ENCODE data around the gene MED12L.

The MED12L gene

DNA sequence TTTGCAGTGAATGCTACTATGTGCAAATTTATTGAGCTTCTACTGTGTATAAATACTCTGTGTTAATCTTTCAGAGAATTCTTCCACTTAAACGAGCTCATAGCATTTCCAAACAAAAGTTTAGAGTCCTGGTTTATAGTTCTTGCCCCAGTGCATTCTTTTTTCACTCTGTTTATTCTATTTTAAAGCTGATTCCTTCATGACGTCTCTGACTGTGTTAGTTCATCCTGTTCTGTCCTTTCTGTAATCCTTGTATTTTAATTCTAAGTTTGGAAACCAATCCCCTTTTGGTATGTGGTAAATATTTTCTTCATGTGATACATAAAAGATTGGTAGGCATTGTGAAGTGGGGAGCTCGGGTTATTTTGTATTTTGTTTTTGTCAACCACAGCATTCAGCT lies 174.2 kb downstream of the MED12L start:
- DNase-seq = no peak

DNA sequence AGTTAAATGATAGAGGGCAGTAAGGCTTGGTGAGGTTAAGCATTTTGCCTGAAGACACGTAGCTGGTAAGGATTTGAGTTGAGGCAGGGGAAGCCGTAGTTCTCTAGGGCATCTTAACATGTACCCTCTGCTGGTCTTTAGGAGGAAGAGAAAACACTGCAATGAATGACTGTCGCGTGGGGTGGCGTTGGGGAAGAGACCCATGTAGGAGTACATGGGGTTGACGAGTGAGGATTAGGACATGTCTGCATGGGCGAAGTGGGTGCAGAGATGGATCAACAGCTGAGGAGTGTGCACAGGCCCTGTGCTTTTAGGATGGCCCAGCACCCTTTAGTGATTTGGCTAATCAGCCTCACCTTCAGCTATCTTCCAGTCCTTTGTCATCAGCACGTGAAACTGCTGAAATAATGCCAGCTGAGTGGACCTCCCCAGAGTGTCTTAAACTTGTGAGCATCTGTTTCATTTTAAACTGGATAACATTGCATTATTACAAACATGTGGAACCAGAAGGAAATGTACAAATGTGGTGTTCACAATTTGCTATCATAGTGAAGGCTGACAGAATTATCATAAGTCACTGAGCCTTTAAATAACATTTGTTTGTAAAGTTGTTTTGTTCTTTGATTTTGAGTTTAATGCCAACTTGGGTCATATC lies 177.5 kb downstream of the MED12L start:
- no peak for DNase-seq

DNA sequence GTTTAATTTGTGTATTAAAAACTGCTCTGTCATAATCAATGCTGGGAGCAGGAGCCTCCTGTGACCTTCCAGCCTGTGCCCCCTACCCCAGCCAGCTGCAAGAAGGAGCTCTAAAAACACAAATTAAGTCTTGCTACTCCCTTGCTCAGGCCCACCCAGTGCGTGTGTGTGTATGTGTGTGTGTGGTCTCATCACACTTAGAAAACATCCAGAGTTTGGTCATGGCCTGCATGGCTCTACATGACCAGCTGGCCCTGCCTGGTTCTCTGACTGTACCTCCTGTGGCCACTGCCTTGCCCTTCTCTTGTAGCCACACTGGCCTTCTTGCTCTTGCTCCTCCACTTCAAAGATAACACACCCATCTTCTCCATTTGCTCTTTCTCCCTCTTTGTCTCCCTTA lies 179.1 kb downstream of the MED12L start:
- DNase-seq = no peak

DNA sequence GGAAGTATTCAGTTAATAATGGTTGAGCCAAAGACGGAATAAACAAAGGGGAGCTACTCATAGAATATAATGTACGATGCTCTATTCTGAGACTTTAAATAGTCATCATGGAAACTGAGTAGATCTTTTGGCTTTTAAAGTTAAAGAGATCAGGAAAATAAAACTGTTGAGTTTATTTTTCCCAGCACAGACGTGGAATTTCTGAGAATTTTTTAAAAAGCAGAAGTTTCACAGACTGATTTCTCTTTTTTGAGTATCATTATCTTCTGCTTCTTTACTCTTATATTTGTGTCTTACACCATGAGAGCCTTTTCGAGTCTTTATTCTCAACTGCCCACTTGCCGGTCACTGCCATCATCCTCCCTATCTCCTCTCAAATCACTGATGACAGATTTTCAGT lies 179.7 kb downstream of the MED12L start:
- no peak for DNase-seq

DNA sequence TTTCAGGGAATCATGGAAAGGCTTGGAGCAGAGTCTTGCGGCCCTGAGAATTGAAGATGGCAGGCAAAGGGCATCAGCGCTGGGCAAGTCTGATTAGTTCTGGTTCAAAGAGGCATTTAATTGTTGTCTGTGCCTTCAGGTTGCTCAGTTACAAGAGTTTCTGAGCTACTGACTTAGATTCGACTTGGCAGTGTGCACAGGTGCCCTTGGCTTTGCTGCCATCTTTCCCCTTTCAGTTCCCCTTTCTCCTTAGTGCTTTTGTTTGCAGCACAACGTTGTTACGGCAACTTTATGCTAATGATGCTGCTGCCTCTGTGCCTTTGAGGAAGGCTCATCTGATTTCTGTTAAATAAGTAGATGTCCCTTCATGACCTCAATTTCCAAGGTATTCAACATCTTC lies 180.4 kb downstream of the MED12L start:
- no peak for DNase-seq

DNA sequence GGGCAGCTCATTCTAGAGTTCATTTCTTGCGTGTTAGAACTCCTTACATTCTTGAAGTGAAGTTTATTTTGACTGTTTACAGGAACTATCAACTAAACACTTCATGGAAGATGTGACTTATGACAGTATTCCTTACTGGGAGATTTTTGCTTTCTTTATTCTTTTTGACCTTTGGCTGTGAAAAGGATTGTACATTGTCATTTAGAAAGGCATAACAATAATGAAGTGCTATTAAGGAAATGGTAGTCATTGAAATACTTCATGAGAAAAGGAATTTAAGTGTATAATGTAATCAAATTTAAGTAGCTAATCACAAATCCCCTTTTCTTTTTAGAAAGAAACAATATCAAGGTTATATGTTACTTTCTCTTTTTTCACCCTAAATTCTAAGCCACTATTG lies 181.6 kb downstream of the MED12L start:
- no peak for DNase-seq

DNA sequence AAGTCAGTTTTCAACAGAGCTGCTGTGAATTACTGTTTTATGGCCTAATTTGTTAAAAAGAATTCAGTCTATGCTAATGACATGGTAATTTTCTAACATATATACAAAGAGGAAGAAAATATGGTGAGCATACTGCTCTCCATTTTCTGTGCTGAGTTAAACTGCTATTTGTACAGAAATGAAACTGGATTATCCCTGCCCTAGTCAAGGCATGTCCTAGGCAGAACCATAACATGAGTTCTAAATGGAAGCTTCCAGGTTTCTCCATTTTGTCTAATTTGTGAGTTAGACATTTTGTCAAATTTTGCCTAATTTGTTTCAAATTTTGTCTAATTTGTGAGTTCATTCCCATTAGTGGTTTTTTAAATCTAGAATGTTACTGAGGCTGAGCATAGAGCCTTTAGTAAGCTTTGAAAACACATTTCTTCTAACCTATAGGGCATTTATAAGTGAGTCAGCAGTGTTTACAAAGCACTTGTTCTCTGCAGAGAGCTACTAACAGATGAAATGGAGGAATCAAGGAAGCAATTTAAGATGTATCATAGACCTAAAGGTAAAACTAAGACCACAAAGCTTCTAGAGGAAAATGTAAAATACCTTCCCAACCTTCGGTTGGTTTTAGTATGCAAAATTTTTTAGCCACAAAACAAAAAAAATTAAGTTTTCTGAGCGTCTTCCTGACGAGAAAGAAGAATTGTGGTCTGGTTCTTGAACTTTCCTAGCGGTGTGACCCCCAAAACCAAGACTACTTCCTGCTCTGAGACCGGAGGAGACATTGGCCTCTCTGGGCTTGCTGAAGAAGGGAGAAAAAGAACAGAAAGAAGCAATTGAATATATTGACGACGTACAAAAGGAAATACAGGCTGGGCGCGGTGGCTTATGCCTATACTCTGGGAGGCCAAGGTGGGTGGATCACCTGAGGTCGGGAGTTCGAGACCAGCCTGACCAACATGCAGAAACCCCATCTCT lies 183.1 kb downstream of the MED12L start:
- DNase-seq = no peak

DNA sequence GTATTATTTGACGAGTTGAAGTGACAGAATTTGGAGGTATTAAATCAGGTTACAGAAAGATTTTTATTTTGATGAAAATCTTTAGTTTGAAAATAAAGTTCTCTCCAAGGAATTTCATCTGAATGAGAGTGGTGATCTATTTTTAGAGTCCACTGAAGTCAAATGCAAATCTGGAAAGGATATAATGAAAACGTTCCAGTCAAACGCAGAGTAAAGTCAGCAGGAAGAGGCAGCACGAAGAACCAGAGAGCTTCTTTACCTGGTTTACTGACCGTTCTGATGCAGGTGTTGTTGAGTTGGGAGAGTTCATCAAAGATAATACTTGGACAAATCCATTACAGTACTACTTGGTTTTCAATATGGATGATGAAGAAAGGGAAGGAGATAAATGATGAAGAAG lies 184.2 kb downstream of the MED12L start:
- DNase-seq = no peak

DNA sequence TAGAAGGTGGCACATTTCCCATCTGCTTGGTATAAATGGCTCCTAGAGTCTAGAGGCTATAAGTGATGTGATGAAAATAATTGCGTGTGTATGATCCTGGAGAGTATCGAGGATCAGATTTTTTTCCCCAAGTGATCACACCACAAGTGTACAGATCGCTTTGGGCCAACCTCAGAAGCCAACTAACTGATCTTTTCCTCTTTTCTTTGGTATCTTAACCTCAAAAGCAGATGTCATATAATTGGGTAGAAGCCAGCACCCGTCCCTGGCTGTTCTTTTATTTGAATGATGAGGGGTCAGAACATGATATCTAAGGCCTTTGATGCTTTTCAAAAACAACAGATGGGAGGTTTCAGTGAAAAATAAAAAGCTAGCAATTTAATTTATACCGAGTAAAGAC lies 189.6 kb downstream of the MED12L start:
- DNase-seq = no peak

DNA sequence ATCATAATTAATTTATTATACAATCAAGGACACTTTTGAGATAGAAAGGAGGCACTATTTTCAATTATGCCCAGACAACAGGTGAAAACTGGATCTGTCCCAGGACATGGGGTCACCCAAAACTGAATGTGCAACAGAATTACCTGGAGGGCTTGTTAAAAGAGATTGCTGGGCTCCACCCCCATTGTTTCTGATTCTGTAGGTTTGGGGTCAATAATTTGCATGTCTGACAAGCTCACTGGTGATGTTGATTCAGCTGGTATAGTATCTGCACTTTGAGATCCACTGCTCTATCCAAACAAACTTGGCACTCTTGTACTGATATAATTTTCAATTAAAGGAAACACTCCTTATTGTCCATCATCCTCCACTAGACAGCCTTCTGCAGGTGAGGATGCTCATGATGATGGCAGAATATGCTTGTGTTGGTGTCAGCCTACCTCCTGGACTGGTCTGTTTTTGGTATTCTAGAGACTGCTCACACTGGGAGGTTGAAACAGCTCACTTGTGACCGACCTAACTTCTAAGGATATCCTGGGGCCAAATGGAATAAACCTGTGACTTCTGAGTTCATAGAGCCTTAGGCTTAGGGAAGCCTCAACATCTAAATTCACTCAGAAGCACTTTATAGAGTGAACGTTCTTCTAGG lies 190.7 kb downstream of the MED12L start:
- DNase-seq = no peak

DNA sequence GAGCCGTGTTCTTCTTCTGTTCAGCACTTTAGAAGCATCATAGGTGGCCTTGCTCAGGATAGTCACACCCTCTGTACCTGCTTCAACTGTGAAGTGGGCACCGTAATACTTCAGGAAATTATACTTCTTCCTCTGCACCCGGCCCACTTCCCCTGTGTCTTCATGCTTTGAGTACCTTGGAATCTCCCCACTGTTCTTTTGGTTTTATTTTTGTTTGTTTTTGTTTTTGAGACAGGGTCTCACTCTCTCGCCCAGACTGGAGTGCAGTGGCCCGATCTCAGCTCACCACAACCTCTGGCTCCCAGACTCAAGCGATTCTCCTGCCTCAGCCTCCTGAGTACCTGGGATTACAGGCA lies 191.2 kb downstream of the MED12L start:
- DNase-seq = no peak

DNA sequence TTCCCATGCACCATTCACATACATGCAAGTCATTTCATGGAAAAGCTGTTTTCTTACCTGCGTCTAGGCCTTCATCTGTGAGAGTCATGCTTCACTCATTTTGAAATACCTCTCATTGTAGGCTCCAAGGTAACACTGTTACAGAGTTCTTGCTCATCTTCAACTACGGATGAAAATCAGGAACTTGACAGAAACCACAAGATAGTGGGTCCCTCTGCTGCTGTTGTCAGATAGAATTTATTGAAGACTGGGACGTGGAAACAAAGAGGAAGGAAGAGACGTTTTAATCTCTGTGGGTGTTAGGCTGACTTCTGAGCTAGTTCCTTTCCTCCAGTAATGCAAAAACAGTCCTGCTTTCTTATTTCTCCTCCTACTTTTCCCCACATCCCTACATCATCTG lies 192.8 kb downstream of the MED12L start, which contains the start of gene P2RY14:
P2RY14 (minus strand) TSS at position 313 of the 400 bp plus-strand sequence. CDS start 64,226 bp downstream, outside the sequence.
- DNase-seq = no peak

DNA sequence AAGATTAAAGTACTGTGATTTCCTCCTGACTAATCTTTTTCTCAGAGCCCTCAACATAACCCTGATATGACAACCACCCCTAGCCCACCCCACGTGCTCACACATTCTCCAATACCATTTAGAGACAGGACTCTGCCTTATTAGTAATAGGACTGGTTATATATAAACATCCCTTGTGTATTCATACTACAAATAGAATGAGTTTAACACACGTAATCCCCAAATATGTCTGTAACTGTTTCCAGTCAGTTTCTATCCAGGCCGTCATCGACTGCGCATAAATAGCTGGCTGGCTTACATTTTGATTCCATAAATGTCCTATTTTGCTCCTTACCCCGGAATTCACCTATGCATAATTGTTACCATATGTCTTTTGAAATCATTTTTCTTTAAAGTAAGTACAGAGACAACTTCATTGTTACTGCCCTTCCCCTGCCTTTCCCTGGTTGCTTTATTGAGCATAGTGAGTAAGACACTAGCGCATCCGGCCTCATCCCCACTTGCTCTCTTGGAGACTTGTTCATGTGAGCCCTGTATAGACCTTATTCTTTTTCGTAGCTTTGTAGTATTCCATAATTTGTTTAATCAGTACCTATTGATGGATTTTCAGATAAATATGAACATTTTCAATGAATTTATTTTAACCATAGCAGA lies 196.3 kb downstream of the MED12L start:
- no peak for DNase-seq

DNA sequence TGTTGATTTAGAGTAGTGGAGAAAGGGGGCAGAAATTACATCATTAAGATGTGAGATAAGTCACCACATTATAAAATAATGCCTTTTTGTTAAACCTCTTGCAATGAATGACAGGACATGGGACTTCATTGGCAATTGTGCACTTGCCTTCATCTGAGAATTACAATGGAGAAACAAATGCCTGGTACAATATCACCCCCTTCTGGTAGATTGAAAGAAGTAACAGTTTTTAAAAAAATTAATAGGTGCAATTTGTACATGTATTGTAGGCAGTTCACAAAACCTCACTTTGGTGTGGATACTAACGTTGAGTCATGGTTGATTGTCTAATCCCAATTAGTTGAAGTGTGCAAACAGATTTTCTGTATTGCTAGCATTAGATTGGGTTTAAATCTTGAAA lies 197.5 kb downstream of the MED12L start:
- DNase-seq = no peak

DNA sequence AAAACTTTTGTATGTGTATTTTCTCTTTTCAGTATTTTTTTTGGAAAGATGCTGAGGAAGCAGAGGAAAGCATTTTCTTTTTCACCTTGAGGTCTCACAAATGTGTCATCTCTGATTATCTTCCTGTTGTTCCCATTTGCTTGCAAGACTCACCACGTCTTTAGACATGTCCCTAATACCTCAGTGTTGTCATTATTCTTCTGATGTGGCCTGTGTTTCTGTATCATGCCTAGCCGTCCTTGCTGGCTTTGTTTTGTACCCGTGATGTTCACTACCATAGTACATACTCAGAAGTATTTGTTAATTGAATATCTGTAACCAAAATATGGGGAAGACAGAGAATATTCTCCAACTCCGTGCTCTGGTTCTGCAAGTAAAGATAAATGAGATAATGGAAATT lies 197.9 kb downstream of the MED12L start:
- no peak for DNase-seq

DNA sequence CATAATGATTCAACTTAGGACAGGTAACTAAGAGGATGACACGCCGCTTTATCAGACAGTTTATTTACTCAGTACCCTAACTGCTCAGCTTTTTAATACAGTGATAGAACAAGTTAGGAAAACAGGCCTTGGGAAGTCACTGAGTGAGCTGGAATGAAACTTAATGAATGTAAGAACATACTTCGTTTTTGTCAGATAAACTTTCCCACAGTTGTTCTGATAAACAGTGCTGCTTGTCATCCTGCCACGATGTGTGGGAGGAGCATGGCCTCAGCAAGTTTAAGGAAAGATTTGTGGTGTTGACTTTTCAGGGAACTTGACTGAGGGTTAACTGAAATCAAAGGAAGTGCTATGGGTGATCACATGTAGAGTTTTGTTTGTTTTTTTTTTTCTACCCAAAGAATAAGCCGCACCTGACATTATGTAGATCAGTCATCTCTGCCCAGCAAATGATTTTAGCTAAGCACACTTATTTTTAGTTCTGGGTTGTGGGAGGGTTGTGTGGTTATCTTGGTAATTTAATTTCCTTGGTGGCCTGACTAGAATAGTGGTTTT lies 198.5 kb downstream of the MED12L start:
- DNase-seq = no peak

DNA sequence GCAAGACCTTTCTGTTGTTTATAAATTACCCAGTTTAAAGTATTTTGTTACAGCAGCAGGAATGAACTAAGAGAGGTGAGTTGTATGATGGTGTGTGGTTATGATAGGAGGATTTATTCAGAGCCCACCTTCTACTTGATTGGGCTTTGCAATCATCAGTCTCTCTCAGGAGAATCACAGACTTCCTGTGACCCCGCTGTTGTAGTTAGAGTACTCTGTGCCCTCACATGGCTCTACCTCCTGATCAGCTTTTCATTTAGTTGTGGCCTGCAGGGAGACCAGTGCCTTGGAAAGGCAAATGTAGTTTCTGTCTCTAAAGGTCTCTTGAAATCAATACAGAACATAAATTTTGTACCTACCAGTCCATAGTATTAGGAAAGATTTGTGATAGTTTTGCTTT lies 200.5 kb downstream of the MED12L start:
- no peak for DNase-seq

DNA sequence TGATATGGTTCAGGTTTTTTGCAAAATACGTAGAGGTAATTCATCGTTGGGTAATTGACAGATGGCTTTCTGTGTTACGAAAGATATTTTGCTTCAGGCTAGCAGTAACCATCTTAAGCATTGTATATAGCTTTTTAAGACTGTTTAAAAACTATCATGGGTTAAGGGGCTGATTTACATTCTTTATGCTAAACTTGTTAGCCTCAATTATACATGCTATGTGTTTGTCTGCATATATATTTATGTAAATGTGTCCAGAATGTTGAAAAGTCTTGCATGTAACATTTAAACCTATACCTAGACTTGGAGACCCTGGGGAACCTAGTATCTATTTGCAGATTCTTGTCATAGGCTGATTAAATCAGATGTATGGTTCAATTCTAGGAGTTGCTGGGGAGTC lies 204.0 kb downstream of the MED12L start:
- DNase-seq = no peak

DNA sequence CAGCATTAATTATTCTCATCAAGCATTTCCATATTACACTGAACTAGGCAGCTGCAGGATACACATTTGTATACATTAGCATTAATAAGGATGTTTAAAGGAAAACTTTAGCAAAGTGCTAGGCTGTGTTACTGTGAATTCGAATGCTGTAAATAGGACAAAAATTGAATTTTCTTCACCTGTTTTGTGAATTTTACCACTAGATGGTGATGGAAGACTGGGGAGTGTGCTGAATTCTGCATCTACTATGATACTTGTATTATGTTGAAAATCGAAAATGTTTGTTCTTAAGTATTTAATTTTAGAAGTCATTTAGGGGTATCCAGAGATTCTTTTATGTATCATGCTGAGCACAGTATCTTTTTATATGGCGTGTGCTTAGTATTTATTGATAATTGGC lies 205.2 kb downstream of the MED12L start:
- no peak for DNase-seq

DNA sequence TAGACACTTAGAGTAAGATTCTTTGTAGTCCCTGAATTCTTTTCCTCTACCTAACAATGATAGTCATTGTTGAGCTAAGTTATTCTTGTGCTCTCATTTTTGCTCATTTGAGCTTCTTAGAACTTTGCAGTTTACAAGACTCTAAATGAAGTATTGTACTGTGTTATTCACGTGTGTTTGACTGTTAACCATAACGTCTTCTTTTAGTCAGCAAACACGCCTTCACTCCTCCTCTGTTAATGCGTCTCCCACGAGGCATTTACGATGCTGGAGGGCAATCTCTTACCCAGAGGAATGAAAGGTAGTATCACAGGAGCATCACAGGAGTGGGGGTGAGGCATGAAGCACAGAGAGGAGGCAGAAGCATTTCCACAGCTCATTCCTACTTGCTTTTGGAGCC lies 207.7 kb downstream of the MED12L start:
- no peak for DNase-seq

DNA sequence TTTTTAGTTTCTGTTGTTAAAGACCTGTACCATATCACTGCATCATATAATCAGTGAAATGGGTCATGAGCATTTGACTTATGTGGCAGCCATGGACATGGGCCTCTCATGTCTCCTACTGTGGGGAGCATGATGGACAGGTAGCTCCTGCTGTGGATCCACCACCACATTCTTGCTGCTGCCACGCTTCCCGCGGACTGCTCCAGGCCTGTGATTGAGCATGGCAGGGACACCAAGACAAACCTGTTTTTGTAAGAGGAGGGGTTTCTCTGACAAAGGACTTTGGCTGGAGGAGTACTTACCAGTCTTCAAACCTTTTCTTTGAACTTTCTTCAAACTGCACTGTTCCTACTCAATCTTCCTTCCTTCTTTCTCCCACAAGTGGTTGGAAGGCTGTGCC lies 210.8 kb downstream of the MED12L start:
- no peak for DNase-seq

DNA sequence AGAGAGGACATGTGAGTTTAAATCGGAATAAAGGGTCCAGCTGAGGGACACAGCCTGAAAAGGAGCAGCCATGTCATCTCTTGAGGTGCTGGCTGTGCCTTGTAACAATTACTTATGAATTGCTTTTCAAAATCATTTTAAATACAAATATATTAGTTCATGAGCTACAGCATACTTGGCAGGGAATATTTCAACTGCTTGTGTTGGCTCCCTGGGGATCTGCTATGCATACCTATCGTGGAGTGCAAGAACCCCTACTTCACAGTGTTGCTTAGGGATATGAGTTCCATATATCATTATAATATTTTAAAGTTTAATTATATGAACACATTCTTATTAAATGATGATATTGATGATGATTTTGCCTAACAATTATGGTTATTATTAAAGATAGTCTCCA lies 212.0 kb downstream of the MED12L start:
- no peak for DNase-seq

DNA sequence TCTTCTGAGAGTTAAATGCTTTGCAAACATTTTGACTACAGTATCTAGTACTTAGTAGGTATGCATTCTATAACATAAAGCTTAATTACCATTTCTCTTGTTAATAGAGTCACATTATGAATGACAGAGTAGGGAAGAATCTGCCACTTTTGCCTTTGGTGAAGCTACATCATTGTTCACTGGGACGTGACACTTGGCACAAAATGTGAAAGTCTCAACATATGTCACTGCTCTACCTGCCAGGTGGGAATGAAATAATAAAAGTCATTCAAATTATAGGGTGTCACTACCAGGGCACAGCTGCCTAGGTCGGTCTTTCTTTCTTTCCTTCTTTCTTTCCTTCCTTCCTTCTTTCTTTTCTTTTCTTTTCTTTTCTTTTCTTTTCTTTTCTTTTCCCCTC lies 213.5 kb downstream of the MED12L start:
- no peak for DNase-seq
